Activated T-helper 2 cell treated with anti-CD3 and anti-CD28 coated beads, Interferon-gamma antibody, Interleukin-2, Interleukin-4, amounts not matched to agents 10 μg/mL and 5 μg/mL and 100 μg/mL, durations not matched to agents 14 hours and 24 hours and 36 hours (primary cell): ENCODE results near the gene ZSWIM5. TPM values are rescaled to one million over a fixed set of nuclear protein-coding genes. Genes with fewer than 3 reads are reported as not detected.
"Not testable (repeated sequence)": the region's sequence is repeated elsewhere in the genome, so short reads cannot be mapped to it uniquely, and the experiment has no call there.

ENCODE experiments used
- DNase-seq: peaks from one replicate; pipeline ENCODE4 v3.0.0; 2021; ENCODE audit warnings: low spot score
- H3K27ac Mint-ChIP-seq: one replicate; pipeline ENCODE4 v1.8.0; 2021; ENCODE audit warnings: mixed read lengths
- H3K27me3 Mint-ChIP-seq: one replicate; pipeline ENCODE4 v1.8.0; 2021; ENCODE audit warnings: low read depth, mixed read lengths
- H3K36me3 Mint-ChIP-seq: one replicate; pipeline ENCODE4 v1.8.0; 2021; ENCODE audit warnings: low read depth, mixed read lengths
- H3K4me1 Mint-ChIP-seq: one replicate; pipeline ENCODE4 v1.8.0; 2021; ENCODE audit warnings: low read depth, mixed read lengths
- H3K4me3 Mint-ChIP-seq: one replicate; pipeline ENCODE4 v1.8.0; 2021; ENCODE audit warnings: low read depth, mild to moderate bottlenecking, moderate library complexity, mixed read lengths
- H3K9me3 Mint-ChIP-seq: one replicate; pipeline ENCODE4 v1.8.0; 2021; ENCODE audit warnings: mixed read lengths
- intact Hi-C: fragments of 100-400 bp; cut with micrococcal nuclease; formaldehyde crosslinking; loops from one replicate; pipeline ENCODE4 v1.15.1; 2023
- total RNA-seq: library from RNA; stranded (reverse); gene quantifications from 2 replicates; pipeline ENCODE4 v1.2.3, GENCODE V29; 2022

ZSWIM5 gene
- total RNA-seq, 1 donor from 2014 or later, result 0.14 TPM

GRCh38 chr1:45116340-45116739, 90.1 kb downstream of the ZSWIM5 start:
- Mint-ChIP-seq H3K27ac (no peak overlapping the region), H3K36me3 (no peaks in the 10 kb centered on the region), H3K27me3 (peaks cover 8% of the 10 kb centered on the region), H3K9me3 (no peaks in the 10 kb centered on the region), H3K4me3 (no peak overlapping the region), H3K4me1 (peaks cover 10% of the 10 kb centered on the region)
- intact Hi-C loops, result no loop called here
- no peak for DNase-seq

GRCh38 chr1:45115198-45115597, 91.2 kb downstream of the ZSWIM5 start:
- H3K27me3 Mint-ChIP-seq, result peaks cover 11% of the 10 kb centered on the region
- H3K4me1 Mint-ChIP-seq, H3K36me3 Mint-ChIP-seq, H3K27ac Mint-ChIP-seq, H3K4me3 Mint-ChIP-seq, H3K9me3 Mint-ChIP-seq, intact Hi-C loops, DNase-seq: not testable (repeated sequence)

- Mint-ChIP-seq H3K9me3 (no peaks in the 10 kb centered on the region), H3K27me3 (peaks cover 12% of the 10 kb centered on the region), H3K36me3 (no peaks in the 10 kb centered on the region), H3K27ac (no peak overlapping the region), H3K4me3 (no peak overlapping the region), H3K4me1 (peaks cover 10% of the 10 kb centered on the region)
- intact Hi-C loops, result no loop called here
- no peak for DNase-seq
Observed at GRCh38 chr1:45112661-45113060, 93.7 kb downstream of the ZSWIM5 start.

- H3K27ac Mint-ChIP-seq, result no peak overlapping the region
- H3K36me3 Mint-ChIP-seq, result no peaks in the 10 kb centered on the region
- no peak overlapping the region for H3K4me3 Mint-ChIP-seq
Observed at GRCh38 chr1:45111239-45111638, 95.2 kb downstream of the ZSWIM5 start.

GRCh38 chr1:45107782-45108181, 98.6 kb downstream of the ZSWIM5 start:
- intact Hi-C loops, result no loop called here
- peaks cover 3% of the 10 kb centered on the region for H3K9me3 Mint-ChIP-seq
- peaks cover 6% of the 10 kb centered on the region for H3K27me3 Mint-ChIP-seq
- no peak for DNase-seq
- no peak overlapping the region for H3K4me3 Mint-ChIP-seq
- no peak overlapping the region for H3K27ac Mint-ChIP-seq
- H3K36me3 Mint-ChIP-seq, result no peaks in the 10 kb centered on the region
- no peaks in the 10 kb centered on the region for H3K4me1 Mint-ChIP-seq

More at GRCh38 chr1:45111239-45111638, 95.2 kb downstream of the ZSWIM5 start:
- peaks cover 3% of the 10 kb centered on the region for H3K4me1 Mint-ChIP-seq
- peaks cover 12% of the 10 kb centered on the region for H3K27me3 Mint-ChIP-seq
- intact Hi-C loops, result no loop called here
- no peak for DNase-seq
- peaks cover 3% of the 10 kb centered on the region for H3K9me3 Mint-ChIP-seq

GRCh38 chr1:45106864-45107263, 99.5 kb downstream of the ZSWIM5 start:
- DNase-seq, H3K27ac Mint-ChIP-seq, H3K4me3 Mint-ChIP-seq, H3K9me3 Mint-ChIP-seq, H3K4me1 Mint-ChIP-seq, H3K36me3 Mint-ChIP-seq, H3K27me3 Mint-ChIP-seq, intact Hi-C loops: not testable (repeated sequence)

- DNase-seq, result not testable (repeated sequence)
Observed at GRCh38 chr1:45106156-45106545, 100.3 kb downstream of the ZSWIM5 start.

GRCh38 chr1:45105486-45106155, 100.8 kb downstream of the ZSWIM5 start:
- H3K9me3 Mint-ChIP-seq, intact Hi-C loops, H3K27me3 Mint-ChIP-seq, H3K27ac Mint-ChIP-seq, H3K4me3 Mint-ChIP-seq, DNase-seq, H3K36me3 Mint-ChIP-seq, H3K4me1 Mint-ChIP-seq: not testable (repeated sequence)

More at GRCh38 chr1:45106156-45106545, 100.3 kb downstream of the ZSWIM5 start:
- H3K27ac Mint-ChIP-seq, H3K4me3 Mint-ChIP-seq, H3K4me1 Mint-ChIP-seq, intact Hi-C loops, H3K9me3 Mint-ChIP-seq, H3K27me3 Mint-ChIP-seq, H3K36me3 Mint-ChIP-seq: not testable (repeated sequence)

GRCh38 chr1:45103534-45103933, 102.9 kb downstream of the ZSWIM5 start:
- intact Hi-C loops, result no loop called here
- H3K27ac Mint-ChIP-seq, result no peak overlapping the region
- H3K4me3 Mint-ChIP-seq, result no peak overlapping the region
- H3K27me3 Mint-ChIP-seq, result peaks cover 6% of the 10 kb centered on the region
- no peaks in the 10 kb centered on the region for H3K36me3 Mint-ChIP-seq
- peaks cover 3% of the 10 kb centered on the region for H3K9me3 Mint-ChIP-seq
- no peaks in the 10 kb centered on the region for H3K4me1 Mint-ChIP-seq
- DNase-seq, result no peak

GRCh38 chr1:45101947-45102346, 104.5 kb downstream of the ZSWIM5 start:
- DNase-seq, result no peak
- Mint-ChIP-seq H3K27ac (no peak overlapping the region), H3K4me3 (no peak overlapping the region), H3K36me3 (no peaks in the 10 kb centered on the region), H3K4me1 (no peaks in the 10 kb centered on the region), H3K27me3 (peaks cover 9% of the 10 kb centered on the region), H3K9me3 (peaks cover 2% of the 10 kb centered on the region)
- intact Hi-C loops, result no loop called here

GRCh38 chr1:45101528-45101927, 104.9 kb downstream of the ZSWIM5 start:
- intact Hi-C loops, H3K4me3 Mint-ChIP-seq, H3K36me3 Mint-ChIP-seq, H3K4me1 Mint-ChIP-seq, H3K27ac Mint-ChIP-seq, H3K9me3 Mint-ChIP-seq, DNase-seq, H3K27me3 Mint-ChIP-seq: not testable (repeated sequence)

- Mint-ChIP-seq H3K27me3 (peaks cover 9% of the 10 kb centered on the region), H3K4me1 (no peaks in the 10 kb centered on the region), H3K4me3 (no peak overlapping the region), H3K9me3 (no peaks in the 10 kb centered on the region), H3K27ac (no peak overlapping the region), H3K36me3 (no peaks in the 10 kb centered on the region)
- DNase-seq, result no peak
- intact Hi-C loops, result no loop called here
Observed at GRCh38 chr1:45097944-45098343, 108.5 kb downstream of the ZSWIM5 start.

GRCh38 chr1:45097079-45097478, 109.3 kb downstream of the ZSWIM5 start:
- no peaks in the 10 kb centered on the region for H3K36me3 Mint-ChIP-seq
- no peak for DNase-seq
- intact Hi-C loops, result no loop called here
- no peak overlapping the region for H3K4me3 Mint-ChIP-seq
- H3K27ac Mint-ChIP-seq, result no peak overlapping the region
- no peaks in the 10 kb centered on the region for H3K9me3 Mint-ChIP-seq
- H3K4me1 Mint-ChIP-seq, result no peaks in the 10 kb centered on the region
- H3K27me3 Mint-ChIP-seq, result peaks cover 9% of the 10 kb centered on the region

GRCh38 chr1:45095450-45095849, 111.0 kb downstream of the ZSWIM5 start:
- no peaks in the 10 kb centered on the region for H3K36me3 Mint-ChIP-seq
- H3K4me3 Mint-ChIP-seq, result no peak overlapping the region
- H3K27ac Mint-ChIP-seq, result no peak overlapping the region
- DNase-seq, result no peak
- peaks cover 9% of the 10 kb centered on the region for H3K27me3 Mint-ChIP-seq
- no peaks in the 10 kb centered on the region for H3K4me1 Mint-ChIP-seq
- intact Hi-C loops, result no loop called here
- no peaks in the 10 kb centered on the region for H3K9me3 Mint-ChIP-seq
